NB4 (cell line): Measurements from ENCODE around the gene MYO7B.

Source experiments
- DNase-seq: peaks from one replicate; pipeline ENCODE4 v3.0.0; 2010; ENCODE audit warnings: low read depth
- H3K4me3 ChIP-seq: one replicate; pipeline ENCODE4 v1.5.1; 2011; ENCODE audit warnings: mild to moderate bottlenecking, low read depth, low read length, moderate library complexity
- CTCF ChIP-seq: IDR thresholded peaks from one replicate; pipeline ENCODE4 v1.5.1; 2012; ENCODE audit warnings: low read depth, low read length
- MYC ChIP-seq: IDR thresholded peaks from 2 replicates; pipeline ENCODE4 v1.6.1; 2011; ENCODE audit warnings: low read depth, low read length
- POLR2A ChIP-seq: IDR thresholded peaks from 2 replicates; pipeline ENCODE4 v1.6.1; 2011; ENCODE audit warnings: mild to moderate bottlenecking; ENCODE audit not compliant: insufficient read length; ENCODE audit errors: extremely low read depth
- TF ChIP-seq, protein P1 (sequence below): IDR thresholded peaks from 2 replicates; pipeline ENCODE4 v1.6.1; 2011; ENCODE audit warnings: low read depth, low read length

The MYO7B gene

DNA sequence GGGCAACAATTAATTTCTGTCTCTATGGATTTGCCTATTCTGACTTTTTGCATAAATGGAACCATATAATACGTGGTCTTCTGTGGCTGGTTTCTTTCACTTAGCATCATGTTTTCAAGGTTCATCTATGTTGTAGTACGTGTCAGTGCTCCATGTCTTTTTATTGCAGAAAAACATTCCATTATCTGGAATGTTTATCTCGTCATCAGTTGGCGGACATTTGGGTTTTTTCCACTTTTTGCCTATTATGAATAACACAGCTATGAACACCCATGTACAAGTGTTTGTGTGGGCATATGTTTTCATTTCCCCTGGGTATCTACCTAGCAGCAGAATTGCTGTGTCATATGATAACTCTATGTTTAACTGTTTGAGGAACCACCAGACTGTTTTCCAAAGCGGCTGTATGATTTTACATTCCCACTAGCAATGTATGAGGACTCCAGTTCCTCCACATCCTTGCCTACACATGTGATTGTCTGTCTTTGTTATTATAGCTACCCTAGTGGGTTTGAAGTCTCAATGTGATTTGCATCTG lies 49.9 kb downstream of the MYO7B start:
- H3K4me3 ChIP-seq = no peak overlapping the region
- TF ChIP-seq, protein P1, sequence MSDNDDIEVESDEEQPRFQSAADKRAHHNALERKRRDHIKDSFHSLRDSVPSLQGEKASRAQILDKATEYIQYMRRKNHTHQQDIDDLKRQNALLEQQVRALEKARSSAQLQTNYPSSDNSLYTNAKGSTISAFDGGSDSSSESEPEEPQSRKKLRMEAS = no peak
- TF ChIP-seq POLR2A = no peak
- TF ChIP-seq CTCF = no peak
- TF ChIP-seq MYC = no peak
- DNase-seq = no peak

- no peak overlapping the region for H3K4me3 ChIP-seq
- no peak for TF ChIP-seq POLR2A
- TF ChIP-seq CTCF = no peak
- TF ChIP-seq, protein P1 = no peak
- TF ChIP-seq MYC = no peak
- DNase-seq = no peak
These were observed 50.7 kb downstream of the MYO7B start for GRCh38 chr2:127586136-127586535.

DNA sequence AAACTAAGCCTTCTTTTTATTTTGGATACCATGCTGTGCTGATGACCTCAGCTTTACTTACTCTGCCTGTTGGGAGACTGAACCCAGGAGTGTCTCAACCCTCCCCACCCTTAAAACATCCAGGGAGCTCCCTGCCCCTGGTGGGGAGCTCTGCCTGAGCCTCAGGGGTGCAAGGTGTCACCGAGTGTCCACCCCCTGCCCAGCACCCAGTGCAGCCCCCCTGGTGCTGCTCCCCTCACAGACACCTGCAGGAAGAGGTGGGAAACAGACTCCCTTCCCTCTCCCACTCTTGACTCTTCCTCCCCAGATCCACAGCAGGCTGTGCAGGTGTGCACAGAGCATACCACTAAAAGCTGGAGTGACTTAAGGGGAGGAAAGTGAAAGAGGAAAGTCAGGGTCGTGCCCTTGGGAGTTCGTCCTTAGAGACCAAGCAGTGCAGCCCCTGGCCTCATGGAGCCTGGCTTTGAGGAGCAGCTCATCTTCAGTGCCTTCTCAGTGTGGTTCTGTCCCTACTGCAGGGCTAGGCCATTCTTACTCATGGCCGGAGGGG lies 51.3 kb downstream of the MYO7B start:
- H3K4me3 ChIP-seq = no peak overlapping the region
- TF ChIP-seq MYC (no peak), POLR2A (no peak), CTCF (no peak)
- TF ChIP-seq, protein P1 = no peak
- no peak for DNase-seq

DNA sequence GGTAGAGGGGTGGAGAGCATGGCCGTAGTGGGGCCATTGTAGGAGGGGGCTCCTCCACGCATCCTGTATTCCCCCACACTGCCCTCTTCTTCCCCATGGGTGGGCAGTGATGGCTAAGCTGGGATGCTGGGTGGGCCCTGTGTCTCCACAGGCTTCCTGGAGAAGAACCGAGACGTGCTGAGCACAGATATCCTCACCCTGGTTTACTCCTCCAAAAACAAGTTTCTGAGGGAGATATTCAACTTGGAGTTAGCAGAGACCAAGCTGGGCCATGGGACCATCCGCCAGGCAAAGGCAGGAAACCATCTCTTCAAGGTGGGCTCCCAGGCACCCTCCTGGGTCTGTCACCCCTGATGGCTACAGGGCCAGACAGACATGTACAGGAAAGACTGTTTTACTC lies 52.8 kb downstream of the MYO7B start:
- TF ChIP-seq, protein P1 = no peak
- TF ChIP-seq CTCF (no peak), MYC (no peak), POLR2A (no peak)
- H3K4me3 ChIP-seq = no peak overlapping the region
- no peak for DNase-seq

DNA sequence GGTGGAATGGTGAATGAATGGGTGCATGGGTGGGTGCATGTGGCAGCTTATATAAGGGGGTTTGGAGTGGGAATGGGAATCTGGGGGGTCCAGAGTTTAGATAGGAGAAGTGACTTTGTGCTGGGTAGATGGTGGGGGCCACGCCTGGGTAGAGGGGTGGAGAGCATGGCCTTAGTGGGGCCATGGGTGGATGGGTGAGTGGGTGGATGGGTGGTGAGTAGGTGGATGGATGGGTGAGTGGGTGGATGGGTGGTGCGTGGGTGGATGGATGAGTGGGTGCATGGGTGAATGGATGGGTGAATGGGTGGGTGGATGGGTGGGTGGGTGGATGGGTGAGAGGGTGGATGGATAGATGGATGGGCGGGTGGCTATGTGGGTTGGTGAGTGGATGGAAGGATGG lies 53.9 kb downstream of the MYO7B start:
- no peak overlapping the region for H3K4me3 ChIP-seq
- no peak for TF ChIP-seq CTCF
- no peak for TF ChIP-seq POLR2A
- TF ChIP-seq, protein P1 = no peak
- TF ChIP-seq MYC = no peak
- DNase-seq = no peak
